C4-2B (cell line): ENCODE results near the gene SIT1.

Source experiments
- ZFX ChIP-seq: fragments of 450-650 bp; IDR thresholded peaks from 2 replicates; pipeline ENCODE4 v1.6.1; 2017
- TF ChIP-seq, protein P1 (sequence below): fragments of 450-650 bp; conservative IDR thresholded peaks from 2 replicates; pipeline ENCODE4 v1.5.1; 2017; ENCODE audit warnings: mild to moderate bottlenecking

DNA sequence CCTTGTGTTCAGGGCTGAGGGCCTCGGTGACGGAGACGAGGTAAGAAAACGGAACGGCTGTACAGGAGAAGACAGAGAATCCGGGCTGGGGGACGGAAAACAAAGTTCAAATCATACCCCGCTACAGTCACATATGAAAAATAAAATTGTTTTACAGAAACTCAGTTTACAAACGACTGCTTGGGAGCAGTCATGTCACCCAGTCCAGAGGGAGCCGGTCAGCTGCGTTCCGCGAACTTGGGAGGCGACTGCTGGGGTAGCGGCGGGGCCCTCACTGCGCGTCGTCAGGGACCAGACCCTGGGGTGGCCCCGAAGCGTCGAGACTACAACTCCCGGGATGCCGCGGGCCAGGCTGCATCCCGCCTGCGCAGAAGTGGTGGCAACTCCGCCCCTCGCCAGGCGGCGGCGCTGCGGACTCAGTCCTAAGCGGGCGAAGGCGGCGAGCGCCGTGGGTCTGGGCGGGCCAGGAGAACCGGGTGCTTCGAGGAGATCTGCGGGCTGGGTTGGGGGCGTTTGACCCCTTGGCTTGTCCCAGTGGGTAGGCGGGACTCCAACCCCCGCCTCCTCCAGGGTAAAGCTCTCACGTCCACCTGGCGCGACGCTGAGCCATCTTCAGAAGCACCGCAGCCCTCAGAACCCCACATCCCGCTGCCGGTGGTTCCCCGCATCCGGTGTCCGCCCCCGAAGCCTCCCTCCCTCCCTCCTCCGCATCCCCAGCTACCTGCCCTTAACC is 4.0 kb downstream of the SIT1 start:
- TF ChIP-seq, protein P1, sequence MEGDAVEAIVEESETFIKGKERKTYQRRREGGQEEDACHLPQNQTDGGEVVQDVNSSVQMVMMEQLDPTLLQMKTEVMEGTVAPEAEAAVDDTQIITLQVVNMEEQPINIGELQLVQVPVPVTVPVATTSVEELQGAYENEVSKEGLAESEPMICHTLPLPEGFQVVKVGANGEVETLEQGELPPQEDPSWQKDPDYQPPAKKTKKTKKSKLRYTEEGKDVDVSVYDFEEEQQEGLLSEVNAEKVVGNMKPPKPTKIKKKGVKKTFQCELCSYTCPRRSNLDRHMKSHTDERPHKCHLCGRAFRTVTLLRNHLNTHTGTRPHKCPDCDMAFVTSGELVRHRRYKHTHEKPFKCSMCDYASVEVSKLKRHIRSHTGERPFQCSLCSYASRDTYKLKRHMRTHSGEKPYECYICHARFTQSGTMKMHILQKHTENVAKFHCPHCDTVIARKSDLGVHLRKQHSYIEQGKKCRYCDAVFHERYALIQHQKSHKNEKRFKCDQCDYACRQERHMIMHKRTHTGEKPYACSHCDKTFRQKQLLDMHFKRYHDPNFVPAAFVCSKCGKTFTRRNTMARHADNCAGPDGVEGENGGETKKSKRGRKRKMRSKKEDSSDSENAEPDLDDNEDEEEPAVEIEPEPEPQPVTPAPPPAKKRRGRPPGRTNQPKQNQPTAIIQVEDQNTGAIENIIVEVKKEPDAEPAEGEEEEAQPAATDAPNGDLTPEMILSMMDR, result peak; percentile 98
- no peak for TF ChIP-seq ZFX
